ENCODE measurements around the gene PRKAA1. TPM values are rescaled to one million over a fixed set of nuclear protein-coding genes. Genes with fewer than 3 reads are reported as not detected.

Gene PRKAA1
- total and polyA plus RNA-seq, 8 donors: 17.5 to 42.9 (median 30.6) TPM

DNA sequence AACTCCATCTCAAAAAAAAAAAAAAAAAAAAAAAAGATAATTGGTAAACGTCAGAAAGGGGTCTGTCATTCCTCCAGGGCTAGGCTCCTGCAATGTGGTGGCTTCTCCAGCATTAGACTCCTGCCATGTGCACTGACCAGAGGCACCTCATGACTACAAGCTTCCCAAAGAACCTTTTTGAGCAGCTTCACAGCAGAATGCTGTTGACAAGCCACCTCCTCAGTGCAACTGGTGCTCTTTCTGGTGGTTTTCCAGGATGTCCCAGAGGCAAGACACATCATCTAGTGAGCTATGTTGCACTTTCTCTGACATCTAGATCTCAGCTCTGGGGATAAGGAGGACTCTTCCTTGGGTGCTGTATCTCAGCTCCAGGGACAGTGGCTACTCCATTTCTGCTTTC, 25.3 kb upstream of the PRKAA1 start:
- DNase-seq (no peak), FAIRE-seq (no peak), ATAC-seq (peak in 2 of 4 donors; percentile 15 to 44)
- H3K27ac ChIP-seq: no peak overlapping the region
- no peaks in the 10 kb centered on the region for H3K9me3 ChIP-seq
- TF ChIP-seq CTCF (IDR thresholded peaks at IDR 0.05): no peak
- H3K4me1 ChIP-seq: no peaks in the 10 kb centered on the region
- intact Hi-C loops (cut with DNase I): no loop called here
- H3K4me3 ChIP-seq: no peak overlapping the region
- WGBS, 2 donors: 36 to 46% methylated on average over 1 of the region's 1 CpG
- no peaks in the 10 kb centered on the region for H3K27me3 ChIP-seq
- peaks cover 0 to 15% (median 12%) of the 10 kb centered on the region in 3 donors for H3K36me3 ChIP-seq

DNA sequence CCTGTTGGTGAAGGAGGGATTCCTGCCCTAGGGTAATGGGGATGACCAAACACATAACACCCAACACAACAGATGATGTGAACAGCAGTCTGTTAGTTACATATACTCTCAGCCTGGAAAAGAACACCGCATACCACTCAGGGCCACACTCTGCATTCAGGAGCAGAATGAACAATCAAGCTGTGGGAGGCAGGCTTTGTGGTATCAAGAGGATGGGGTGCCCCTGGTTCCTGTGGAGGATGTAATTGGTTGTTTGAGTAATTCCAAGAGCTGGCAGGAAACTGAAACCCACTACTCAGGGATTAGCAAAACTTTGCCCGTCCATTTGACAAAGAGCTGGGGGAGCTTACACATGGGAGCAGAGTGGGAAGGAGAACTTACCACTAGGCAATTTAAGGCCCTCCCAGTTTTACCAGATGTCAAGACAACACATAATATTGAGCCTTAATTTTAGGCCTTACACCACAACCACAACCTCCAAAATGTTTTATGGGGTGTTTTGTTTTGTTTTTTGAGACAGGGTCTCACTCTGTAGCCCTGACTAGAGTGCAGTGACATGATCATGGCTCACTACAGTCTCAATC, 15.6 kb upstream of the PRKAA1 start:
- intact Hi-C loops (cut with DNase I): no loop called here
- H3K27ac ChIP-seq: no peak overlapping the region
- no peaks in the 10 kb centered on the region for H3K4me1 ChIP-seq
- ATAC-seq: no peak
- H3K27me3 ChIP-seq: no peaks in the 10 kb centered on the region
- no peak for FAIRE-seq
- WGBS, 2 donors: 85 to 89% methylated on average over 2 of the region's 2 CpGs
- H3K4me3 ChIP-seq: no peak overlapping the region
- no peak for DNase-seq
- TF ChIP-seq CTCF (IDR thresholded peaks at IDR 0.05): no peak
- H3K36me3 ChIP-seq: no peaks in the 10 kb centered on the region
- H3K9me3 ChIP-seq: no peaks in the 10 kb centered on the region

DNA sequence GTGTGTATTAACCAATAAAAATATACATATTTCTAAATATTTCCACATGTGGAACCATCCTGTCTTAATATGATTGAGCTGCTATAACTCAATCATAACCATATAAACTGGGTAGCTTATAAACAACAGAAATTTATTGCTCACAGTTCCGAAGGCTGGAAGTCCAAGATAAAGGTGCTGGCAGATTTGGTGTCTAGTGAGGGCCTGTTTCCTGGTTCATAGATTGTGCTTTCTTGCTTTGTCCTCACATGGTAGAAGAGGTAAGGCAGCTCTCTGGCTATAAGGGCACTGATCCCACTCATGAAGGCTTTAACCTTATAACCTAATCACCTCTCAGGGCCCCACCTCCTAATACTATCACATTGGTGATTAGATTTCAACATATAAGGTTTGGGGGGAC, 14.0 kb upstream of the PRKAA1 start:
- Histone ChIP-seq H3K27me3 (no peaks in the 10 kb centered on the region), H3K36me3 (no peaks in the 10 kb centered on the region), H3K27ac (no peak overlapping the region), H3K9me3 (no peaks in the 10 kb centered on the region), H3K4me3 (no peak overlapping the region), H3K4me1 (no peaks in the 10 kb centered on the region)
- no peak for ATAC-seq
- FAIRE-seq: no peak
- no peak for DNase-seq
- TF ChIP-seq CTCF (IDR thresholded peaks at IDR 0.05): no peak
- 0 to 53% methylated on average over 1 of the region's 1 CpG for WGBS, 2 donors
- intact Hi-C loops (cut with DNase I): no loop called here

GRCh38 chr5:40801771-40802562, 3.8 kb upstream of the PRKAA1 start:
- Histone ChIP-seq H3K4me1 (no peaks in the 10 kb centered on the region), H3K27ac (no peak overlapping the region), H3K27me3 (no peaks in the 10 kb centered on the region), H3K4me3 (no peak overlapping the region), H3K36me3 (no peaks in the 10 kb centered on the region), H3K9me3 (no peaks in the 10 kb centered on the region)
- WGBS, 2 donors: 82 to 85% methylated on average over 8 of the region's 8 CpGs
- ATAC-seq: no peak
- no peak for DNase-seq
- FAIRE-seq: no peak
- no peak for TF ChIP-seq CTCF (IDR thresholded peaks at IDR 0.05)
- intact Hi-C loops (cut with DNase I): no loop called here

- no peak overlapping the region for H3K4me3 ChIP-seq
- ATAC-seq (no peak), FAIRE-seq (no peak), DNase-seq (no peak)
- H3K27ac ChIP-seq: no peak overlapping the region
- no peak for TF ChIP-seq CTCF (IDR thresholded peaks at IDR 0.05)
- intact Hi-C loops (cut with DNase I): no loop called here
- H3K9me3 ChIP-seq: no peaks in the 10 kb centered on the region
- H3K4me1 ChIP-seq: peaks cover 6 to 11% (median 6%) of the 10 kb centered on the region in 3 donors
- H3K27me3 ChIP-seq: no peaks in the 10 kb centered on the region
- 0% methylated on average over 1 of the region's 1 CpG for WGBS, 2 donors
- no peaks in the 10 kb centered on the region for H3K36me3 ChIP-seq
These were observed 1.1 kb upstream of the PRKAA1 start for GRCh38 chr5:40799258-40799657.
